T-helper 17 cell (primary cell): ENCODE measurements around the gene EFCAB12. TPM values are rescaled to one million over a fixed set of nuclear protein-coding genes. Genes with fewer than 3 reads are reported as not detected.
"Not testable (repeated sequence)": the region's sequence is repeated elsewhere in the genome, so short reads cannot be mapped to it uniquely, and the experiment has no call there.

Experiments
- ATAC-seq: fragments of 150-1000 bp; cut with Tn5 transposase; 2 replicates; pipeline ENCODE4 v1.10.0; 2021; ENCODE audit warnings: mild to moderate bottlenecking, moderate library complexity
- DNase-seq, 3 donors: peaks; one replicate each; pipeline versions ENCODE4 v3.0.0 to v3.0.0-alpha.2; 2020 to 2021
- H3K9me3 ChIP-seq: one replicate; pipeline ENCODE4 v1.7.0; 2013; ENCODE audit warnings: low read length, mild to moderate bottlenecking; ENCODE audit not compliant: control insufficient read depth, poor library complexity, severe bottlenecking
- H3K27ac Mint-ChIP-seq: one replicate; pipeline ENCODE4 v1.8.0; 2022; ENCODE audit warnings: mild to moderate bottlenecking, moderate library complexity, mixed read lengths
- H3K27me3 Mint-ChIP-seq: one replicate; pipeline ENCODE4 v1.8.0; 2022; ENCODE audit warnings: mixed read lengths
- H3K36me3 Mint-ChIP-seq: one replicate; pipeline ENCODE4 v1.8.0; 2022; ENCODE audit warnings: low read depth, mixed read lengths
- H3K4me1 Mint-ChIP-seq: one replicate; pipeline ENCODE4 v1.8.0; 2022; ENCODE audit warnings: mild to moderate bottlenecking, mixed read lengths
- H3K4me3 Mint-ChIP-seq: one replicate; pipeline ENCODE4 v1.8.0; 2022; ENCODE audit warnings: mild to moderate bottlenecking, moderate library complexity, mixed read lengths
- total RNA-seq, 4 donors: library from RNA in 2 of 4; stranded (reverse) in 2 of 4; gene quantifications; one replicate each; pipeline ENCODE4 v1.2.3 and lab custom pipeline; 2022 to 2026

Gene EFCAB12
- total RNA-seq, 2 donors from 2014 or later: 2.3 to 5.2 TPM

GRCh38 chr3:129424185-129424841 lies 4.1 kb downstream of the EFCAB12 start:
- DNase-seq: no peak
- no peak for ATAC-seq
- H3K4me1 Mint-ChIP-seq: peaks cover 23% of the 10 kb centered on the region
- no peak overlapping the region for H3K4me3 Mint-ChIP-seq
- no peaks in the 10 kb centered on the region for H3K9me3 ChIP-seq
- no peaks in the 10 kb centered on the region for H3K27me3 Mint-ChIP-seq
- H3K27ac Mint-ChIP-seq: peak overlapping the region; percentile 27
- no peaks in the 10 kb centered on the region for H3K36me3 Mint-ChIP-seq

GRCh38 chr3:129422897-129423296 lies 5.5 kb downstream of the EFCAB12 start:
- H3K4me3 Mint-ChIP-seq: no peak overlapping the region
- no peaks in the 10 kb centered on the region for H3K36me3 Mint-ChIP-seq
- DNase-seq (no peak), ATAC-seq (no peak)
- no peaks in the 10 kb centered on the region for H3K27me3 Mint-ChIP-seq
- H3K9me3 ChIP-seq: no peaks in the 10 kb centered on the region
- H3K27ac Mint-ChIP-seq: no peak overlapping the region
- H3K4me1 Mint-ChIP-seq: peaks cover 11% of the 10 kb centered on the region

- DNase-seq (no peak), ATAC-seq (no peak)
- peaks cover 3% of the 10 kb centered on the region for H3K4me1 Mint-ChIP-seq
- peak overlapping the region; percentile 9 for H3K27ac Mint-ChIP-seq
- H3K4me3 Mint-ChIP-seq: no peak overlapping the region
- no peaks in the 10 kb centered on the region for H3K9me3 ChIP-seq
- H3K27me3 Mint-ChIP-seq: no peaks in the 10 kb centered on the region
- no peaks in the 10 kb centered on the region for H3K36me3 Mint-ChIP-seq
Measured at GRCh38 chr3:129421988-129422745, 6.3 kb downstream of the EFCAB12 start.

GRCh38 chr3:129421236-129421883 lies 7.1 kb downstream of the EFCAB12 start:
- Mint-ChIP-seq H3K4me1 (peaks cover 3% of the 10 kb centered on the region), H3K27me3 (no peaks in the 10 kb centered on the region), H3K4me3 (no peak overlapping the region), H3K27ac (peak overlapping the region; percentile 9), H3K36me3 (no peaks in the 10 kb centered on the region)
- no peaks in the 10 kb centered on the region for H3K9me3 ChIP-seq
- DNase-seq (no peak), ATAC-seq (no peak)

GRCh38 chr3:129419476-129419875 lies 9.0 kb downstream of the EFCAB12 start:
- ATAC-seq (no peak), DNase-seq (no peak)
- H3K36me3 Mint-ChIP-seq: no peaks in the 10 kb centered on the region
- no peak overlapping the region for H3K27ac Mint-ChIP-seq
- H3K27me3 Mint-ChIP-seq: no peaks in the 10 kb centered on the region
- peaks cover 5% of the 10 kb centered on the region for H3K4me1 Mint-ChIP-seq
- no peaks in the 10 kb centered on the region for H3K9me3 ChIP-seq
- H3K4me3 Mint-ChIP-seq: no peak overlapping the region

- DNase-seq (no peak), ATAC-seq (no peak)
- peaks cover 2% of the 10 kb centered on the region for H3K4me1 Mint-ChIP-seq
- no peak overlapping the region for H3K27ac Mint-ChIP-seq
- H3K4me3 Mint-ChIP-seq: no peak overlapping the region
- H3K27me3 Mint-ChIP-seq: peaks cover 8% of the 10 kb centered on the region
- H3K36me3 Mint-ChIP-seq: no peaks in the 10 kb centered on the region
- H3K9me3 ChIP-seq: no peaks in the 10 kb centered on the region
Measured at GRCh38 chr3:129418041-129418973, 10.1 kb downstream of the EFCAB12 start.

GRCh38 chr3:129417326-129417725 lies 11.1 kb downstream of the EFCAB12 start:
- ATAC-seq (no peak), DNase-seq (no peak)
- Mint-ChIP-seq H3K4me3 (no peak overlapping the region), H3K27me3 (peaks cover 16% of the 10 kb centered on the region), H3K27ac (no peak overlapping the region), H3K36me3 (no peaks in the 10 kb centered on the region), H3K4me1 (peaks cover 2% of the 10 kb centered on the region)
- no peaks in the 10 kb centered on the region for H3K9me3 ChIP-seq

- Mint-ChIP-seq H3K27me3 (peaks cover 18% of the 10 kb centered on the region), H3K36me3 (no peaks in the 10 kb centered on the region), H3K27ac (no peak overlapping the region), H3K4me1 (peaks cover 2% of the 10 kb centered on the region), H3K4me3 (no peak overlapping the region)
- no peaks in the 10 kb centered on the region for H3K9me3 ChIP-seq
- ATAC-seq (no peak), DNase-seq (no peak)
Measured at GRCh38 chr3:129416415-129416814, 12.0 kb downstream of the EFCAB12 start.

GRCh38 chr3:129415830-129416229 lies 12.6 kb downstream of the EFCAB12 start:
- no peak overlapping the region for H3K4me3 Mint-ChIP-seq
- no peaks in the 10 kb centered on the region for H3K36me3 Mint-ChIP-seq
- peaks cover 2% of the 10 kb centered on the region for H3K4me1 Mint-ChIP-seq
- no peak for ATAC-seq
- H3K27me3 Mint-ChIP-seq: peaks cover 18% of the 10 kb centered on the region
- no peak overlapping the region for H3K27ac Mint-ChIP-seq
- no peak for DNase-seq
- no peaks in the 10 kb centered on the region for H3K9me3 ChIP-seq

GRCh38 chr3:129415378-129415777 lies 13.1 kb downstream of the EFCAB12 start:
- Mint-ChIP-seq H3K27me3 (peaks cover 18% of the 10 kb centered on the region), H3K27ac (no peak overlapping the region), H3K4me3 (no peak overlapping the region), H3K36me3 (no peaks in the 10 kb centered on the region), H3K4me1 (peaks cover 4% of the 10 kb centered on the region)
- ATAC-seq: no peak
- no peak for DNase-seq
- no peaks in the 10 kb centered on the region for H3K9me3 ChIP-seq

- DNase-seq: no peak
Measured at GRCh38 chr3:129413687-129414506, 14.5 kb downstream of the EFCAB12 start.

GRCh38 chr3:129413238-129413637 lies 15.2 kb downstream of the EFCAB12 start:
- H3K4me1 Mint-ChIP-seq, H3K36me3 Mint-ChIP-seq, ATAC-seq, H3K4me3 Mint-ChIP-seq, H3K9me3 ChIP-seq, DNase-seq, H3K27ac Mint-ChIP-seq: not testable (repeated sequence)
- H3K27me3 Mint-ChIP-seq: peaks cover 18% of the 10 kb centered on the region

More at GRCh38 chr3:129413687-129414506, 14.5 kb downstream of the EFCAB12 start:
- Mint-ChIP-seq H3K36me3 (no peaks in the 10 kb centered on the region), H3K4me1 (peaks cover 4% of the 10 kb centered on the region), H3K4me3 (no peak overlapping the region), H3K27ac (no peak overlapping the region), H3K27me3 (peaks cover 18% of the 10 kb centered on the region)
- ATAC-seq: no peak
- H3K9me3 ChIP-seq: no peaks in the 10 kb centered on the region
